Measurements from ENCODE around the gene ASPSCR1. TPM values are rescaled to one million over a fixed set of nuclear protein-coding genes. Genes with fewer than 3 reads are reported as not detected.

ASPSCR1 gene
- total and polyA plus RNA-seq, 2 of the 13 experiments (the other 11 are each of a cell fraction or from before 2014, with no cell fraction given), result 274 to 314 TPM

DNA sequence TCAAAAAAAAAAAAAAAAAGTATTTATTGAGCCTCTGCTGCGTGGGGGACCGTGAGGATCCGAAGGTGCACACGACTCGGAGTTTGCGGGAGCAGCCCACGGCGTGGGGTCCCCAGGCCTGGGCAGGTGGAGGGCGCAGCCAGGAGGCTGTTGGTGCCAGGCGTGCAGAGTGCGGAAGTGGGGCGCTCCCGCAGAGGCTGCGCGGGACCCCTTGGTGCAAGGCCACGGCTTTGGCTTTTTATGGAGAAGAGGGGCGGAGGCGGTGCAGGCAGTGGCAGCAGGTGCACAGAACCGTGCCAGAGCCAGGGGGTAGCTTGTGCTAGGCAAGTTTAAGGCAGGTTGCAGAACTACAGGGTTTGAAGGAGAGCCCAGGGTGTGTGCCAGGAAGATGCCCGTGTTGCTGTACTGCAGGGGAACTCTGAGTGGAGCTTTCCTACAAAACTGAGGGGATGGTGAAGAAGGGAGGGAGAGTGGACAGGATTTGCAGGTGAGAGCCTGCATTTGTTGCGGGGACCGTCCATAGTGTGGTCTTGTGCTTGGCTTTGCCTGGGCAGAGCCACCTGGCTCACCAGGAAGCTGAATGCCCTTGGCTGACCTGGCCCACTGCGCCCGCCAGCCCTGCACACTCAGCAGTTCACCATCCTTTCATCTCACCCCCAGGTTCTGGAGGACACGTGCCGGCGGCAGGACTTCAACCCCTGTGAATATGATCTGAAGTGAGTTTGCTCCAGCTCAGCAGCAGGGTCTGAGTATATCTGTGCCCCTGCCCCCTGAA lies 1.3 kb downstream of the ASPSCR1 start (continued):
- TF ChIP-seq ZHX1 (CRISPR knock-in tag; IDR thresholded peaks at IDR 0.05; ENCODE audit: low read depth), result peak; percentile 39; the same call in 1 of the 2 replicates
- TF ChIP-seq, protein P1, sequence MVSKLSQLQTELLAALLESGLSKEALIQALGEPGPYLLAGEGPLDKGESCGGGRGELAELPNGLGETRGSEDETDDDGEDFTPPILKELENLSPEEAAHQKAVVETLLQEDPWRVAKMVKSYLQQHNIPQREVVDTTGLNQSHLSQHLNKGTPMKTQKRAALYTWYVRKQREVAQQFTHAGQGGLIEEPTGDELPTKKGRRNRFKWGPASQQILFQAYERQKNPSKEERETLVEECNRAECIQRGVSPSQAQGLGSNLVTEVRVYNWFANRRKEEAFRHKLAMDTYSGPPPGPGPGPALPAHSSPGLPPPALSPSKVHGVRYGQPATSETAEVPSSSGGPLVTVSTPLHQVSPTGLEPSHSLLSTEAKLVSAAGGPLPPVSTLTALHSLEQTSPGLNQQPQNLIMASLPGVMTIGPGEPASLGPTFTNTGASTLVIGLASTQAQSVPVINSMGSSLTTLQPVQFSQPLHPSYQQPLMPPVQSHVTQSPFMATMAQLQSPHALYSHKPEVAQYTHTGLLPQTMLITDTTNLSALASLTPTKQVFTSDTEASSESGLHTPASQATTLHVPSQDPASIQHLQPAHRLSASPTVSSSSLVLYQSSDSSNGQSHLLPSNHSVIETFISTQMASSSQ (IDR thresholded peaks at IDR 0.05; ENCODE audit: low read depth), result no peak
- TF ChIP-seq, protein P1 (CRISPR knock-in tag; IDR thresholded peaks at IDR 0.05; ENCODE audit: borderline replicate concordance), result no peak
- TF ChIP-seq MEF2D (CRISPR knock-in tag; IDR thresholded peaks at IDR 0.05), result no peak
- no peak for TF ChIP-seq NR2F6 (IDR thresholded peaks at IDR 0.05)
- no peak for TF ChIP-seq NR2F6 (CRISPR knock-in tag; IDR thresholded peaks at IDR 0.05)
- TF ChIP-seq SIX1 (CRISPR knock-in tag; IDR thresholded peaks at IDR 0.05; ENCODE audit: borderline replicate concordance), result no peak
- TF ChIP-seq, protein P2, sequence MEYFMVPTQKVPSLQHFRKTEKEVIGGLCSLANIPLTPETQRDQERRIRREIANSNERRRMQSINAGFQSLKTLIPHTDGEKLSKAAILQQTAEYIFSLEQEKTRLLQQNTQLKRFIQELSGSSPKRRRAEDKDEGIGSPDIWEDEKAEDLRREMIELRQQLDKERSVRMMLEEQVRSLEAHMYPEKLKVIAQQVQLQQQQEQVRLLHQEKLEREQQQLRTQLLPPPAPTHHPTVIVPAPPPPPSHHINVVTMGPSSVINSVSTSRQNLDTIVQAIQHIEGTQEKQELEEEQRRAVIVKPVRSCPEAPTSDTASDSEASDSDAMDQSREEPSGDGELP (IDR thresholded peaks at IDR 0.05; ENCODE audit: borderline replicate concordance, low read depth), result no peak
- TF ChIP-seq REXO4 (CRISPR knock-in tag; IDR thresholded peaks at IDR 0.05; ENCODE audit: borderline replicate concordance), result no peak
- TF ChIP-seq SIX4 (CRISPR knock-in tag; IDR thresholded peaks at IDR 0.05), result no peak
- TF ChIP-seq, protein P3, sequence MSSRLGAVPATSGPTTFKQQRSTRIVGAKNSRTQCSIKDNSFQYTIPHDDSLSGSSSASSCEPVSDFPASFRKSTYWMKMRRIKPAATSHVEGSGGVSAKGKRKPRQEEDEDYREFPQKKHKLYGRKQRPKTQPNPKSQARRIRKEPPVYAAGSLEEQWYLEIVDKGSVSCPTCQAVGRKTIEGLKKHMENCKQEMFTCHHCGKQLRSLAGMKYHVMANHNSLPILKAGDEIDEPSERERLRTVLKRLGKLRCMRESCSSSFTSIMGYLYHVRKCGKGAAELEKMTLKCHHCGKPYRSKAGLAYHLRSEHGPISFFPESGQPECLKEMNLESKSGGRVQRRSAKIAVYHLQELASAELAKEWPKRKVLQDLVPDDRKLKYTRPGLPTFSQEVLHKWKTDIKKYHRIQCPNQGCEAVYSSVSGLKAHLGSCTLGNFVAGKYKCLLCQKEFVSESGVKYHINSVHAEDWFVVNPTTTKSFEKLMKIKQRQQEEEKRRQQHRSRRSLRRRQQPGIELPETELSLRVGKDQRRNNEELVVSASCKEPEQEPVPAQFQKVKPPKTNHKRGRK (CRISPR knock-in tag; IDR thresholded peaks at IDR 0.05), result no peak
- no peak for TF ChIP-seq GZF1 (CRISPR knock-in tag; IDR thresholded peaks at IDR 0.05)
- TF ChIP-seq FOSL2 (CRISPR knock-in tag; IDR thresholded peaks at IDR 0.05), result peak; percentile 32; the same call in 1 of the 2 replicates
- no peak for TF ChIP-seq ATF7 (IDR thresholded peaks at IDR 0.05)
- no peak for TF ChIP-seq ATF7 (CRISPR knock-in tag; IDR thresholded peaks at IDR 0.05)
- TF ChIP-seq GMEB2 (CRISPR knock-in tag; IDR thresholded peaks at IDR 0.05; ENCODE audit: low read depth), result no peak
- no peak for TF ChIP-seq SMAD3 (CRISPR knock-in tag; IDR thresholded peaks at IDR 0.05)
- TF ChIP-seq ZFX (CRISPR knock-in tag; IDR thresholded peaks at IDR 0.05; ENCODE audit: low read depth), result peak; percentile 36; the same call in 1 of the 2 replicates
- peak; percentile 26; the same call in 1 of the 2 replicates for TF ChIP-seq RARA (CRISPR knock-in tag; IDR thresholded peaks at IDR 0.05)
- TF ChIP-seq ZNF124 (CRISPR knock-in tag; IDR thresholded peaks at IDR 0.05), result no peak
